Motor neuron (in vitro differentiated cells): Measurements from ENCODE around the gene IP6K3. TPM values are rescaled to one million over a fixed set of nuclear protein-coding genes. Genes with fewer than 3 reads are reported as not detected.

Source experiments
- ATAC-seq, 8 experiments: fragments of 200-7000 bp; cut with Tn5 transposase; replicated peaks in 6 of 8; 2 replicates each; pipeline ENCODE4 v1.8.0; 2021; ENCODE audit warnings: mild to moderate bottlenecking in 8 of 8, moderate library complexity in 8 of 8
- H3K27ac ChIP-seq, 2 donors: fragments of 250-450 bp; sonication (Bioruptor Pico); 2 replicates each; pipeline ENCODE4 v1.9.0; 2021; ENCODE audit warnings: antibody characterized with exemption in 2 of 2, mild to moderate bottlenecking in 2 of 2, moderate library complexity in 1 of 2
- H3K4me1 ChIP-seq, 2 donors: fragments of 250-450 bp; sonication (Bioruptor Pico); replicated peaks in 1 of 2; 2 replicates each; pipeline ENCODE4 v1.6.1; 2021; ENCODE audit warnings: antibody characterized with exemption in 2 of 2, mild to moderate bottlenecking in 2 of 2, moderate library complexity in 1 of 2
- H3K4me3 ChIP-seq, 5 donors: fragments of 250-450 bp; sonication (Bioruptor Pico); 2 replicates each; pipeline ENCODE4 v1.9.0; 2021; ENCODE audit warnings: antibody characterized with exemption in 5 of 5, mild to moderate bottlenecking in 5 of 5, moderate library complexity in 4 of 5
- WGBS, 10 experiments: fragments of 450-650 bp; shearing (Covaris generic); methylation state at CpG; one replicate each; pipeline ENCODE4 v1.0.0; 2022; 5-methylcytosine and 5-hydroxymethylcytosine counted together
- in situ Hi-C, 9 experiments: fragments of 400-800 bp; cut with MboI; loops; one replicate each; pipeline ENCODE4 v1.15.0; 2021; ENCODE audit warnings: low sequenced_read_pairs in 9 of 9, low pct_unique_long_range_greater_than_20kb in 2 of 9; ENCODE audit not compliant: unreplicated experiment in 9 of 9
- total RNA-seq, 8 experiments: library from RNA; unstranded; fragments of 300-600 nt; gene quantifications; 2 replicates each; pipeline versions ENCODE4 v1.2.3 to v1.2.4, GENCODE V29; 2022

Gene IP6K3
- total RNA-seq, 8 experiments from 2014 or later: 0.11 to 3.7 (median 0.63) TPM

GRCh38 chr6:33785778-33786177 lies 39.1 kb upstream of the IP6K3 start:
- Histone ChIP-seq H3K4me1 (peaks cover 51 to 68% of the 10 kb centered on the region in 2 donors), H3K27ac (no peak overlapping the region), H3K4me3 (no peak overlapping the region)
- ATAC-seq: peak in 3 of 8 experiments; percentile 33 to 60 (median 47)
- 0 to 100% (median 6%) methylated on average over 1 to 3 of the region's 3 CpGs; no CpG with 5 or more reads in 2 of the 10 experiments for WGBS, 10 experiments
- in situ Hi-C loops: no loop called here

GRCh38 chr6:33784787-33785186 lies 38.1 kb upstream of the IP6K3 start:
- 38 to 89% (median 72%) methylated on average over 2 to 9 of the region's 13 CpGs; no CpG with 5 or more reads in 2 of the 10 experiments for WGBS, 10 experiments
- H3K27ac ChIP-seq: no peak overlapping the region
- in situ Hi-C loops: no loop called here
- ATAC-seq: no peak
- peaks cover 43 to 68% of the 10 kb centered on the region in 2 donors for H3K4me1 ChIP-seq
- no peak overlapping the region for H3K4me3 ChIP-seq

GRCh38 chr6:33783781-33784520 lies 37.2 kb upstream of the IP6K3 start:
- Histone ChIP-seq H3K27ac (no peak overlapping the region), H3K4me1 (peaks cover 44 to 69% of the 10 kb centered on the region in 2 donors), H3K4me3 (no peak overlapping the region)
- ATAC-seq: no peak
- in situ Hi-C loops: no loop called here
- WGBS, 10 experiments: 80 to 100% (median 94%) methylated on average over 1 to 3 of the region's 10 CpGs; no CpG with 5 or more reads in 2 of the 10 experiments

- Histone ChIP-seq H3K27ac (no peak overlapping the region), H3K4me1 (peaks cover 40 to 79% of the 10 kb centered on the region in 2 donors), H3K4me3 (no peak overlapping the region)
- in situ Hi-C loops: no loop called here
- 100% methylated on average over 1 to 2 of the region's 5 CpGs; no CpG with 5 or more reads in 4 of the 10 experiments for WGBS, 10 experiments
- ATAC-seq: no peak
Measured at GRCh38 chr6:33782561-33782960, 35.9 kb upstream of the IP6K3 start.

GRCh38 chr6:33781131-33781975 lies 34.6 kb upstream of the IP6K3 start:
- H3K27ac ChIP-seq: peak overlapping the region; percentile 47 to 54
- peak in 5 of 8 experiments; percentile 64 to 91 (median 68) for ATAC-seq
- H3K4me3 ChIP-seq: no peak overlapping the region
- peaks cover 31 to 79% of the 10 kb centered on the region in 2 donors for H3K4me1 ChIP-seq
- WGBS, 10 experiments: 15 to 89% (median 64%) methylated on average over 1 to 10 of the region's 16 CpGs; no CpG with 5 or more reads in 1 of the 10 experiments
- in situ Hi-C loops: no loop called here

GRCh38 chr6:33779895-33780294 lies 33.2 kb upstream of the IP6K3 start:
- 20 to 100% (median 94%) methylated on average over 1 to 7 of the region's 14 CpGs; no CpG with 5 or more reads in 3 of the 10 experiments for WGBS, 10 experiments
- in situ Hi-C loops: no loop called here
- peaks cover 25 to 66% of the 10 kb centered on the region in 2 donors for H3K4me1 ChIP-seq
- H3K4me3 ChIP-seq: no peak overlapping the region
- H3K27ac ChIP-seq: no peak overlapping the region
- no peak for ATAC-seq

GRCh38 chr6:33779290-33779689 lies 32.6 kb upstream of the IP6K3 start:
- 53 to 88% (median 63%) methylated on average over 1 to 5 of the region's 7 CpGs; no CpG with 5 or more reads in 1 of the 10 experiments for WGBS, 10 experiments
- Histone ChIP-seq H3K4me3 (no peak overlapping the region), H3K4me1 (peaks cover 25 to 64% of the 10 kb centered on the region in 2 donors), H3K27ac (no peak overlapping the region)
- peak in 4 of 8 experiments; percentile 18 to 30 (median 24) for ATAC-seq
- in situ Hi-C loops: no loop called here

GRCh38 chr6:33778444-33779121 lies 31.9 kb upstream of the IP6K3 start:
- in situ Hi-C loops: no loop called here
- no peak for ATAC-seq
- peak overlapping the region in 1 of 2 donors; percentile 82 for H3K27ac ChIP-seq
- no peak overlapping the region for H3K4me3 ChIP-seq
- WGBS, 10 experiments: 52 to 100% (median 81%) methylated on average over 1 to 9 of the region's 12 CpGs; no CpG with 5 or more reads in 1 of the 10 experiments
- peaks cover 25 to 64% of the 10 kb centered on the region in 2 donors for H3K4me1 ChIP-seq

GRCh38 chr6:33777398-33778388 lies 31.0 kb upstream of the IP6K3 start:
- Histone ChIP-seq H3K27ac (peak overlapping the region; percentile 49 to 82), H3K4me3 (no peak overlapping the region), H3K4me1 (peaks cover 25 to 64% of the 10 kb centered on the region in 2 donors)
- WGBS, 10 experiments: 51 to 100% (median 80%) methylated on average over 1 to 12 of the region's 25 CpGs; no CpG with 5 or more reads in 1 of the 10 experiments
- peak in 3 of 8 experiments; percentile 58 to 69 (median 65) for ATAC-seq
- in situ Hi-C loops: no loop called here

GRCh38 chr6:33776764-33777163 lies 30.1 kb upstream of the IP6K3 start:
- H3K27ac ChIP-seq: peak overlapping the region in 1 of 2 donors; percentile 82
- in situ Hi-C loops: no loop called here
- H3K4me1 ChIP-seq: peaks cover 24 to 62% of the 10 kb centered on the region in 2 donors
- no peak for ATAC-seq
- 91 to 100% (median 96%) methylated on average over 1 to 5 of the region's 13 CpGs; no CpG with 5 or more reads in 6 of the 10 experiments for WGBS, 10 experiments
- no peak overlapping the region for H3K4me3 ChIP-seq

GRCh38 chr6:33776186-33776585 lies 29.5 kb upstream of the IP6K3 start:
- Histone ChIP-seq H3K4me1 (peaks cover 22 to 61% of the 10 kb centered on the region in 2 donors), H3K4me3 (no peak overlapping the region), H3K27ac (no peak overlapping the region)
- in situ Hi-C loops: no loop called here
- ATAC-seq: no peak
- WGBS, 10 experiments: 80 to 100% (median 100%) methylated on average over 1 to 4 of the region's 4 CpGs; no CpG with 5 or more reads in 4 of the 10 experiments
